Neural crest cell (in vitro differentiated cells): ENCODE results near the gene ERAP2. TPM values are rescaled to one million over a fixed set of nuclear protein-coding genes. Genes with fewer than 3 reads are reported as not detected.

Source experiments
- DNase-seq: peaks from one replicate; pipeline ENCODE4 v3.0.0; 2021; ENCODE audit warnings: low read depth, mixed read lengths, low spot score
- H3K27ac Mint-ChIP-seq: one replicate; pipeline ENCODE4 v1.8.0; 2021; ENCODE audit warnings: mild to moderate bottlenecking, mixed read lengths; ENCODE audit not compliant: unreplicated experiment
- H3K27me3 Mint-ChIP-seq: 2 replicates; pipeline ENCODE4 v1.8.0; 2021; ENCODE audit warnings: low read depth, mild to moderate bottlenecking, mixed read lengths
- H3K36me3 Mint-ChIP-seq: 2 replicates; pipeline ENCODE4 v1.8.0; 2021; ENCODE audit warnings: low read depth, mild to moderate bottlenecking, mixed read lengths
- H3K4me1 Mint-ChIP-seq: 2 replicates; pipeline ENCODE4 v1.8.0; 2021; ENCODE audit warnings: mixed read lengths
- H3K4me3 Mint-ChIP-seq: one replicate; pipeline ENCODE4 v1.8.0; 2021; ENCODE audit warnings: mild to moderate bottlenecking, mixed read lengths
- H3K9me3 Mint-ChIP-seq: 2 replicates; pipeline ENCODE4 v1.8.0; 2021; ENCODE audit warnings: mixed read lengths
- total RNA-seq: library from RNA; stranded (reverse); gene quantifications from 2 replicates; pipeline ENCODE4 v1.2.1, GENCODE V29; 2021
- TF ChIP-seq, protein P1 (sequence below): fragments of 200-600 bp; sonication (generic); conservative IDR thresholded peaks from 2 replicates; pipeline ENCODE4 v1.5.0; 2021; ENCODE audit warnings: antibody characterized with exemption, mild to moderate bottlenecking

Gene ERAP2
- total RNA-seq, 1 donor from 2014 or later: not detected

DNA sequence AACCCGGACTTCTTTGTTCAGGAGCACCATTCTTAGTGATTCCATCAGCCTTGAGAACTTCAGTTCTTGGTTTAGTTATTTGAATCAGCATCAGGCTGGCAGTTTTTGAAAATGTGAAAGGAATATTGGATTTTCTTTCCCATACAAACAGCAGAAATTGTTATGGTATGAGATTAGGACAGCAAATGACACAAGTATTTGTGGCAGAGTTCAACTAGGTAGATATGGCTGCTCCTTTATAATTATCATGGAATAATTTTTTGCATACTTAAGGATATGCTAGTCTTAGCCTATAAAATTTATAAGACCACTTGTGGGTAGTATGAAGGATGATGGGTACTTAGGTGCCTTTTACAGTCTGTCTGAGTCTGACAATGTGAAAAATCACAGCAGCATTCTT is 25.5 kb downstream of the ERAP2 start:
- Mint-ChIP-seq H3K4me1 (peaks cover 7% of the 10 kb centered on the region), H3K27ac (no peak overlapping the region), H3K27me3 (no peaks in the 10 kb centered on the region), H3K36me3 (no peaks in the 10 kb centered on the region), H3K4me3 (no peak overlapping the region), H3K9me3 (no peaks in the 10 kb centered on the region)
- TF ChIP-seq, protein P1, sequence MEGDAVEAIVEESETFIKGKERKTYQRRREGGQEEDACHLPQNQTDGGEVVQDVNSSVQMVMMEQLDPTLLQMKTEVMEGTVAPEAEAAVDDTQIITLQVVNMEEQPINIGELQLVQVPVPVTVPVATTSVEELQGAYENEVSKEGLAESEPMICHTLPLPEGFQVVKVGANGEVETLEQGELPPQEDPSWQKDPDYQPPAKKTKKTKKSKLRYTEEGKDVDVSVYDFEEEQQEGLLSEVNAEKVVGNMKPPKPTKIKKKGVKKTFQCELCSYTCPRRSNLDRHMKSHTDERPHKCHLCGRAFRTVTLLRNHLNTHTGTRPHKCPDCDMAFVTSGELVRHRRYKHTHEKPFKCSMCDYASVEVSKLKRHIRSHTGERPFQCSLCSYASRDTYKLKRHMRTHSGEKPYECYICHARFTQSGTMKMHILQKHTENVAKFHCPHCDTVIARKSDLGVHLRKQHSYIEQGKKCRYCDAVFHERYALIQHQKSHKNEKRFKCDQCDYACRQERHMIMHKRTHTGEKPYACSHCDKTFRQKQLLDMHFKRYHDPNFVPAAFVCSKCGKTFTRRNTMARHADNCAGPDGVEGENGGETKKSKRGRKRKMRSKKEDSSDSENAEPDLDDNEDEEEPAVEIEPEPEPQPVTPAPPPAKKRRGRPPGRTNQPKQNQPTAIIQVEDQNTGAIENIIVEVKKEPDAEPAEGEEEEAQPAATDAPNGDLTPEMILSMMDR: no peak
- no peak for DNase-seq

DNA sequence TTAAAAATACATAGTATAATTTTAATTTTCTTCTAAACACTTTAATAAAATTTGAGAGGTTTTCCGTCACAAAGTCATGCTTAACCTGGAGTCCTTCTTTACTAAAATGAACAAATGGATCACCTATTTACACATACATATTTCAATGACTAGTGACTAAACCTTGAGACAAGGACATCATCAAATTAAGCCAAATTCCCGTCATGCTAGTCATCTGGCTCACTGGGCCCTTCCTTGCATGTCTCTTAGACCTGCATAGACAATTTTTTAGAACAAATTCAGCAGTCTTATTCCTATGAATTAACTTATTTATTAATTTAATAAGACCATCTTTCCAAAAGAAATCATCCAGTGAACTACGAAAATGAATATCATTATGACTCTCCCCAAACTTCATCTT is 26.6 kb downstream of the ERAP2 start:
- H3K27me3 Mint-ChIP-seq: no peaks in the 10 kb centered on the region
- no peak overlapping the region for H3K4me3 Mint-ChIP-seq
- no peaks in the 10 kb centered on the region for H3K9me3 Mint-ChIP-seq
- H3K4me1 Mint-ChIP-seq: peaks cover 7% of the 10 kb centered on the region
- TF ChIP-seq, protein P1: no peak
- DNase-seq: no peak
- H3K36me3 Mint-ChIP-seq: no peaks in the 10 kb centered on the region
- no peak overlapping the region for H3K27ac Mint-ChIP-seq

DNA sequence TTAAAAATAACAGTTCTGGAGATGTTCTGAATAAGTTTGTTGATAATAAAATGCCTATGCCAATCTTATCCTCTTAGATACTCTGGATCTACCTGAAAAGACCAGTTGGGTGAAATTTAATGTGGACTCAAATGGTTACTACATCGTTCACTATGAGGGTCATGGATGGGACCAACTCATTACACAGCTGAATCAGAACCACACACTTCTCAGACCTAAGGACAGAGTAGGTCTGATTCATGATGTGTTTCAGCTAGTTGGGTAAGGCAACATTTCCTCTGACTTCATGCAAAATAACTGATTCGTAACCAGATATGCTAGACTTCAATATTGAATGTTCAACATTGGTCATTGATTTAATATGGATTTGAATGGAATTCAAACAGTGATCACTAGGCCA is 27.0 kb downstream of the ERAP2 start:
- Mint-ChIP-seq H3K36me3 (no peaks in the 10 kb centered on the region), H3K4me1 (peaks cover 7% of the 10 kb centered on the region), H3K27ac (no peak overlapping the region), H3K27me3 (no peaks in the 10 kb centered on the region), H3K4me3 (no peak overlapping the region), H3K9me3 (no peaks in the 10 kb centered on the region)
- no peak for DNase-seq
- TF ChIP-seq, protein P1: no peak

DNA sequence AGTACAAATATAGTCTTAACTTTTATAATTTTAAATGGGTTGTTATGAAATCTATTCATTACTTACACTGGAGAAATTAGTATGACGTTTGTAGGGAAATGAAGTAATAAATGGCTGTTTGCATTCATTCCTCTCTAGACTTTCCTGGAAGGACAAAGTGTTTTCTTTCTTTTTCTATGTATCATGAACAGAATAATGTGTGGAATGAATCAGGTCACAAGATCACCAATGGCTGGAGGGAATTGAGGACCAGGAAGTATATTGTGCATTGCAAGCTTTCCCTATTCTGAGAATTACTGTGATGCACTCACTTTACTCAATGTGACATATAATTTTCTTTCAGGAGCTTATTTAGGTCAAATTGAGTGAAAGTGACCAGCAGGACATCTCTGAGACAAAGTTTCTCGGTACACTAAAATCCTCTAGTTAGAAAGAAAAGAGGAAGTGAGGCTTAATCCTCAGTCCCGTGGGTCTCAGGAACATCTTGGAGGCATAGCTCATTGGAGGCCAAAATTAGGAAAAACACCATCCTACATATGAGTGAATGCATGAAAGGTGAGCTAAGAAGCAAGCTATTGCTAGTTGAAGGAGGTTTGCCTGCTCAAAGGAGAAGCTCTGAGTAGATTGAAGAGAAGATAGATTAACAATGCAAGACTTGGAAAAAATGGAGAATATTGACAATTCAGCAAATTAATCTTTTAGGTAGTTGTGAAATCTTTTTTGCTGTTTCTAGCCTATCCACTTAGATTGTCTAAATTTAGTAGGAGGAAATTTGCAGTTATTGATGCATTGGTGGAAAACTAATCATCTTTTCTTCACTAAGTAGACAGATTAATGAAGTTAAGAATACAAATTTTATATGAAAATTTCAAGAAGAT is 28.0 kb downstream of the ERAP2 start:
- H3K4me3 Mint-ChIP-seq: no peak overlapping the region
- no peaks in the 10 kb centered on the region for H3K27me3 Mint-ChIP-seq
- DNase-seq: no peak
- TF ChIP-seq, protein P1: no peak
- H3K36me3 Mint-ChIP-seq: no peaks in the 10 kb centered on the region
- no peaks in the 10 kb centered on the region for H3K9me3 Mint-ChIP-seq
- H3K27ac Mint-ChIP-seq: no peak overlapping the region
- peaks cover 7% of the 10 kb centered on the region for H3K4me1 Mint-ChIP-seq

DNA sequence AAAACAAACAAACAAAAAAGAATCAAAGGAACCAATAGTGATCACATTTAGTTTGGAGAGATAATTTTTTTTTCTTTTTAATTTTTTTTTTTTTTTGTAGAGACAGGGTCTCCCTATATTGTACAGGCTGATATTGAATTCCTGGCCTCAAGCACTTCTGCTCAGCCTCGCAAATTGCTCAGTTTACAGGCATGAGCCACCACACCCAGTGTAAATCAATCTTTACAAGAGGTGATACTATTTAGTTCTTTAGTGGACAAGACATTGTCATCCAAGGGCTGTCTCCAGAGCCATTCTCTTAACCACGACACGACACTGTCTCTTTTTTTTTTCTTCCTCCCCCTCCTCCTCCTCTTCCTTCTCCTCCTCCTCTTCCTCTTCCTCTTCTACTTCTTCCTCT is 29.6 kb downstream of the ERAP2 start:
- Mint-ChIP-seq H3K36me3 (no peaks in the 10 kb centered on the region), H3K27ac (no peak overlapping the region), H3K9me3 (no peaks in the 10 kb centered on the region), H3K27me3 (no peaks in the 10 kb centered on the region), H3K4me1 (peaks cover 7% of the 10 kb centered on the region), H3K4me3 (no peak overlapping the region)
- DNase-seq: no peak
- TF ChIP-seq, protein P1: no peak
